Calu3 (cell line): ENCODE measurements around the gene PDE1A. TPM values are rescaled to one million over a fixed set of nuclear protein-coding genes. Genes with fewer than 3 reads are reported as not detected.

Experiments used
- BruUV-seq: library from RNA; stranded (reverse); fragments of 400-500 nt; replicated peaks from 2 replicates; lab custom pipeline; 2021; lab: Mats Ljungman, UMichigan
- CTCF ChIA-PET: fragments of 300-600 bp; sonication (Branson Sonifier 250); formaldehyde crosslinking; loops from one replicate; lab custom pipeline; 2022; ENCODE audit warnings: antibody characterized with exemption; lab: Charles Lee
- DNase-seq: peaks from one replicate; pipeline ENCODE4 v3.0.0; 2022
- H3K27ac Mint-ChIP-seq: one replicate; pipeline ENCODE4 v1.8.0; 2022; ENCODE audit warnings: mixed read lengths; ENCODE audit not compliant: unreplicated experiment
- H3K27me3 Mint-ChIP-seq: one replicate; pipeline ENCODE4 v1.8.0; 2022; ENCODE audit warnings: mixed read lengths; ENCODE audit not compliant: unreplicated experiment
- H3K36me3 Mint-ChIP-seq: one replicate; pipeline ENCODE4 v1.8.0; 2022; ENCODE audit warnings: mild to moderate bottlenecking, moderate library complexity, mixed read lengths; ENCODE audit not compliant: insufficient read depth, unreplicated experiment
- H3K4me1 Mint-ChIP-seq: one replicate; pipeline ENCODE4 v1.8.0; 2022; ENCODE audit warnings: mild to moderate bottlenecking, low read depth, mixed read lengths; ENCODE audit not compliant: unreplicated experiment
- H3K4me3 Mint-ChIP-seq: one replicate; pipeline ENCODE4 v1.8.0; 2022; ENCODE audit warnings: mild to moderate bottlenecking, low read depth, moderate library complexity, mixed read lengths; ENCODE audit not compliant: unreplicated experiment
- H3K9me3 Mint-ChIP-seq: one replicate; pipeline ENCODE4 v1.8.0; 2022; ENCODE audit warnings: low read depth, mixed read lengths; ENCODE audit not compliant: unreplicated experiment
- CTCF ChIP-seq: fragments of 200-600 bp; IDR thresholded peaks from one replicate; pipeline ENCODE4 v1.8.0; 2022; ENCODE audit warnings: antibody characterized with exemption; ENCODE audit not compliant: unreplicated experiment
- intact Hi-C: fragments of 100-400 bp; cut with micrococcal nuclease; formaldehyde crosslinking; loops from one replicate; pipeline ENCODE4 v1.10.0; 2022; ENCODE audit not compliant: unreplicated experiment
- total RNA-seq: library from RNA; stranded (reverse); gene quantifications from 2 replicates; pipeline ENCODE4 v1.2.3, GENCODE V29; 2022

The PDE1A gene
- total RNA-seq, 1 experiment from 2014 or later: 0.26 TPM

DNA sequence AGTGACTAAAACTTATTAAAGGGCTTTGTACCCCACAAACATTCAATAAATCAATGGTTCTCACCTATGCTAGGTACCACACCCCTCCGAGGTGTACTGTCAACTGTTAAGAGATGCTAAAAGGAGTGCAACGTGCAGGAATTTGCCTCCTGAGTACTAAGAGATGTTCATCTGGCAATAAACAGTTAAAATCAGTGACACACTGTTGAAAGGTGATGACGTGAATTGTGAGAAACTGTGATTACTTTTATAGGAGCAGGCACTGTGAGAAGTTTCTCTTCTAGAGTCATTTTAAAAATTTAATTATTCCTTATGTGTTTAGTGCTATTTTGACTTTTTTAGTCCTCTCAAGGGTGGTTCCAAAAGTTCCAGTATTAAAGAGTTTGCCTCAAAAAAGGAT, 61.0 kb downstream of the PDE1A start:
- Mint-ChIP-seq H3K4me3 (no peak overlapping the region), H3K4me1 (peaks cover 16% of the 10 kb centered on the region), H3K9me3 (no peaks in the 10 kb centered on the region), H3K27me3 (no peaks in the 10 kb centered on the region), H3K27ac (no peak overlapping the region), H3K36me3 (no peaks in the 10 kb centered on the region)
- no TSS peak for BruUV-seq
- no peak for DNase-seq
- CTCF ChIA-PET: no interaction called here
- intact Hi-C loops: no loop called here
- no peak for TF ChIP-seq CTCF

DNA sequence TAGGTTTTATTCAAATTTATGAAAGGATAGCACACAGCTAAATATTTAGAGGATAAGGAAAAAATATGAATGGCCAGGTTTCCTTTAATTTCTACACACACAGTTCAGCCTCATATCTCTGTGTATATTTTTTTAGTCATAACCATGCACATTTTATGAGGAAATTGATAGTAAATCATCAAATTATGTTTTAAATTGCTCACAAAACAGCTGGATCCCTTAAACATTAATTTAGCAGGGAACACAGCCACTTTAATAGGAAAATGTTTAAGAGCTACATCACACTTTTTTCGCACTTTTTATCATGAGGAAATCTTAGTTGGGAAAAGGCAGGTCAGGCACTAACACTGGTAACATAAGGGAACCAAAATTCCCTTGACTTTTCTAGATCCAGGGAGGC, 65.4 kb downstream of the PDE1A start:
- no peaks in the 10 kb centered on the region for H3K9me3 Mint-ChIP-seq
- intact Hi-C loops: no loop called here
- peaks cover 10% of the 10 kb centered on the region for H3K4me1 Mint-ChIP-seq
- no TSS peak for BruUV-seq
- no peak overlapping the region for H3K27ac Mint-ChIP-seq
- no peak overlapping the region for H3K4me3 Mint-ChIP-seq
- no peaks in the 10 kb centered on the region for H3K36me3 Mint-ChIP-seq
- no peaks in the 10 kb centered on the region for H3K27me3 Mint-ChIP-seq
- no peak for TF ChIP-seq CTCF
- DNase-seq: no peak
- CTCF ChIA-PET: no interaction called here

DNA sequence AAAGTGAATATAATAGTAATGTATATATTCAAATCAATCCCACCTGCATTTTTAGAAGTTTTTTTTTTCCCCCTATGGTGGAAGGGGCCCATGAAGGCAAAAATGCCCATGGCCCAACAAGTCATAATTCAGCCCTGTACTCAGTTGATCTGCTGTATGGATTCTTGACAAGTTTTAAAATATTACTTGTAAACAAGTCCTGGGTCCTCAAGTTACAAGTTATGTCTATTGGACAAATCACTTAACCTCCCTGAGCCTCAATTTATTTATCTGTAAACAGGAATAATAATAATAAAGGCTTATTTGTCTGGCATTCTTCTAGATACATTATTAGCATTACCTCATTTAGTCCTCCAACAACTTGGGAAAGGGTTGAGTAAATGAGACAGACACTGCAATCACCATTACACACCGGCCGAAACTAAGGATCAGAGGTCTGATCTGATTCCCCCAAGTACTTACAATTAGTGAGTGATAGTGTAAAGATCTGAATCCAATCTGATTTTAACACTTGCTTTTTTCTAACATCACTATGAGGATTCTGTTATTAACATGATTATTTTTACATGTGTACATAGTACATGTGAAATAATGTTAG, 66.1 kb downstream of the PDE1A start:
- H3K27me3 Mint-ChIP-seq: no peaks in the 10 kb centered on the region
- H3K36me3 Mint-ChIP-seq: no peaks in the 10 kb centered on the region
- H3K27ac Mint-ChIP-seq: no peak overlapping the region
- H3K9me3 Mint-ChIP-seq: no peaks in the 10 kb centered on the region
- peaks cover 10% of the 10 kb centered on the region for H3K4me1 Mint-ChIP-seq
- intact Hi-C loops: no loop called here
- no peak overlapping the region for H3K4me3 Mint-ChIP-seq
- CTCF ChIA-PET: interaction anchor here (1.0 kb wide), 1 partner anchor 36 kb away, joined by 3 read pairs; no protein-coding TSS in a partner anchor
- DNase-seq: no peak
- no TSS peak for BruUV-seq
- no peak for TF ChIP-seq CTCF

DNA sequence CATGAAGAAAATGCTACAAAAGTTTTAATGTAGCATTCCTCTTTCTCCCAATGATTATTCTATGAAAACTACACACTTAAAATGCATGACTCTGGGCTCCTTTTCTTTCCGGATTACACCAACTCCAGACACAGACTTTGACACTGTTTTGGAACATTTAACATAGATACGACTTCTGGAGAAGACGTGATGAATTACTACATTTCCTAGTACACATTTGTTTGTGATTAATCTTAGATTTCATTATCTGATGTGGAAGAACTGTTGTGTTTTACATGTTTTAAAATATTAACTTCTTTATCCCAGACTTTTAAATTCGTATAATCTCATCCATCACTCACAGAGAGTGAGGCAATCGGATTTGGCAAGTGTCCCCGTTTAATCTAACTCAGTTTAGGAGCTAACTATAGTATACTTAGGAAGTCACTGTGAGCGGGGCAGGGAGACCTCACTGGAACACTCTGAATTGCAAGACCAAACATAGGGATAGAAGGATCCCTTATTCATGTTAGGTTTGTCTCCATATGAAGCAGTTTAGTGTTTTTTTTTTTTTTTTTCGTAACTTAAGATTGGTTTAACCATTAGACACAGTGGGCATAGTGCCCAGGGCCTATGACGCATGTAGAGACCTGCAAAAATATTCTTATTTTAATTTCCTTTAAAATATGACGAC, 66.7 kb downstream of the PDE1A start:
- Mint-ChIP-seq H3K27me3 (no peaks in the 10 kb centered on the region), H3K9me3 (no peaks in the 10 kb centered on the region), H3K36me3 (no peaks in the 10 kb centered on the region), H3K4me1 (peaks cover 10% of the 10 kb centered on the region), H3K4me3 (no peak overlapping the region), H3K27ac (no peak overlapping the region)
- peak; percentile 53 for DNase-seq
- CTCF ChIA-PET: interaction anchor here (1.0 to 1.1 kb wide), 2 partner anchors 35 to 514 kb away, joined by 3 read pairs; no protein-coding TSS in a partner anchor
- BruUV-seq: no TSS peak
- TF ChIP-seq CTCF: no peak
- intact Hi-C loops: no loop called here
